Gastrocnemius medialis (tissue), 4 donors: ENCODE results near the gene CER1. TPM values are rescaled to one million over a fixed set of nuclear protein-coding genes. Genes with fewer than 3 reads are reported as not detected.

ENCODE experiments used
- ATAC-seq, 2 donors: fragments of 150-250 bp; one replicate each; pipeline ENCODE4 v1.9.1; 2016
- DNase-seq, 2 donors: peaks; one replicate each; pipeline ENCODE4 v3.0.0-alpha.2; 2019
- H3K27ac ChIP-seq, 4 donors: fragments of 200-600 bp; sonication (generic); 1 replicate in 1 of 4; 2 replicates in 3 of 4; pipeline ENCODE4 v1.5.1; 2016 to 2018; ENCODE audit warnings: mild to moderate bottlenecking in 2 of 4, moderate library complexity in 1 of 4
- H3K27me3 ChIP-seq, 3 donors: fragments of 200-600 bp; sonication (generic) in 2 of 3; 1 replicate in 1 of 3; 2 replicates in 2 of 3; pipeline versions ENCODE4 v1.5.1 to v1.6.0; 2016 to 2019; ENCODE audit warnings: mild to moderate bottlenecking in 1 of 3, moderate library complexity in 1 of 3
- H3K36me3 ChIP-seq, 2 donors: fragments of 200-600 bp; sonication (generic) in 1 of 2; one replicate each; pipeline ENCODE4 v1.5.1; 2017 to 2018
- H3K4me1 ChIP-seq, 2 donors: fragments of 200-600 bp; sonication (generic) in 1 of 2; one replicate each; pipeline ENCODE4 v1.5.1; 2016 to 2017; ENCODE audit warnings: mild to moderate bottlenecking in 2 of 2
- H3K4me3 ChIP-seq, 4 donors: fragments of 200-600 bp; sonication (generic) in 3 of 4; 1 replicate in 1 of 4; 2 replicates in 3 of 4; pipeline ENCODE4 v1.5.1; 2016 to 2019; ENCODE audit warnings: mild to moderate bottlenecking in 2 of 4
- H3K9me3 ChIP-seq, 3 donors: fragments of 200-600 bp; sonication (generic) in 2 of 3; 1 replicate in 1 of 3; 2 replicates in 2 of 3; pipeline ENCODE4 v1.5.1; 2016 to 2019
- CTCF ChIP-seq, 5 experiments: fragments of 450-650 bp in 3 of 5; fragments of 200-600 bp in 2 of 5; sonication (generic) in 2 of 5; IDR thresholded peaks in 4 of 5; conservative IDR thresholded peaks in 1 of 5; 1 replicate in 4 of 5; 2 replicates in 1 of 5; pipeline ENCODE4 v1.5.1; 2016 to 2019; ENCODE audit warnings: antibody characterized with exemption in 5 of 5, mild to moderate bottlenecking in 3 of 5, moderate library complexity in 3 of 5
- POLR2A ChIP-seq, 2 donors: fragments of 450-650 bp; IDR thresholded peaks; one replicate each; pipeline ENCODE4 v1.6.1; 2017; ENCODE audit warnings: antibody characterized with exemption in 2 of 2, mild to moderate bottlenecking in 2 of 2, moderate library complexity in 2 of 2
- in situ Hi-C, 4 donors: fragments of 200-750 bp; cut with MboI; loops; one replicate each; pipeline versions ENCODE4 v1.15.0 to v1.8.0; 2017; ENCODE audit warnings: low sequenced_read_pairs in 4 of 4
- intact Hi-C: fragments of 100-400 bp; cut with DNase I; formaldehyde crosslinking; loops from one replicate; pipeline ENCODE4 v1.15.1; 2023; ENCODE audit warnings: low total_unique reads
- total RNA-seq, 4 donors: library from RNA; depleted of rRNA; stranded (reverse); fragments of >200 nt; gene quantifications; one replicate each; pipeline versions ENCODE4 v1.1.0 to v1.2.3, GENCODE V29; 2016

CER1 gene
- total RNA-seq, 4 donors from 2014 or later = not detected

GRCh38 chr9:14766299-14766698 lies 43.8 kb upstream of the CER1 start:
- Histone ChIP-seq H3K27me3 (no peaks in the 10 kb centered on the region), H3K27ac (no peak overlapping the region), H3K36me3 (no peaks in the 10 kb centered on the region), H3K4me3 (no peak overlapping the region), H3K4me1 (peaks cover 0 to 5% of the 10 kb centered on the region in 2 donors), H3K9me3 (no peaks in the 10 kb centered on the region)
- no peak for DNase-seq
- intact Hi-C loops = loop anchor here (5.0 kb wide), 1 partner anchor 74 kb away; the partner anchor contains the start of gene ZDHHC21
- TF ChIP-seq CTCF (IDR thresholded peaks at IDR 0.05 in 4 of 5, conservative IDR thresholded peaks at IDR 0.05 in 1 of 5) (no peak), POLR2A (IDR thresholded peaks at IDR 0.05) (no peak)
- in situ Hi-C loops = loop anchor here in 3 of 4 donors (5.0 to 25.0 kb wide), 3 partner anchors 151 to 304 kb away; no protein-coding TSS in a partner anchor
- ATAC-seq = no peak

- DNase-seq = no peak
- no peak for TF ChIP-seq CTCF (IDR thresholded peaks at IDR 0.05 in 4 of 5, conservative IDR thresholded peaks at IDR 0.05 in 1 of 5)
- no peak for TF ChIP-seq POLR2A (IDR thresholded peaks at IDR 0.05)
- intact Hi-C loops (no loop called here), in situ Hi-C loops (loop anchor here in 3 of 4 donors (10.0 to 25.0 kb wide), 2 partner anchors 147 to 299 kb away; no protein-coding TSS in a partner anchor)
- no peaks in the 10 kb centered on the region for H3K27me3 ChIP-seq
- no peaks in the 10 kb centered on the region for H3K4me1 ChIP-seq
- no peaks in the 10 kb centered on the region for H3K36me3 ChIP-seq
- H3K9me3 ChIP-seq = no peaks in the 10 kb centered on the region
- no peak overlapping the region for H3K27ac ChIP-seq
- ATAC-seq = no peak
- H3K4me3 ChIP-seq = no peak overlapping the region
Measured at GRCh38 chr9:14761584-14761983, 39.1 kb upstream of the CER1 start.

- DNase-seq (no peak), ATAC-seq (no peak)
- Histone ChIP-seq H3K9me3 (no peaks in the 10 kb centered on the region), H3K4me1 (no peaks in the 10 kb centered on the region), H3K27ac (no peak overlapping the region), H3K36me3 (no peaks in the 10 kb centered on the region), H3K27me3 (no peaks in the 10 kb centered on the region), H3K4me3 (no peak overlapping the region)
- in situ Hi-C loops = loop anchor here in 3 of 4 donors (10.0 to 25.0 kb wide), 2 partner anchors 145 to 298 kb away; no protein-coding TSS in a partner anchor
- TF ChIP-seq POLR2A (IDR thresholded peaks at IDR 0.05) = no peak
- TF ChIP-seq CTCF (IDR thresholded peaks at IDR 0.05 in 4 of 5, conservative IDR thresholded peaks at IDR 0.05 in 1 of 5) = no peak
- intact Hi-C loops = no loop called here
Measured at GRCh38 chr9:14760060-14760459, 37.5 kb upstream of the CER1 start.

GRCh38 chr9:14756291-14756690 lies 33.8 kb upstream of the CER1 start:
- H3K4me3 ChIP-seq = no peak overlapping the region
- no peak for ATAC-seq
- no peak overlapping the region for H3K27ac ChIP-seq
- in situ Hi-C loops = loop anchor here in 1 of 4 donors (25.0 kb wide), 1 partner anchor 294 kb away; no protein-coding TSS in a partner anchor
- intact Hi-C loops = no loop called here
- no peaks in the 10 kb centered on the region for H3K4me1 ChIP-seq
- no peaks in the 10 kb centered on the region for H3K27me3 ChIP-seq
- H3K36me3 ChIP-seq = no peaks in the 10 kb centered on the region
- no peak for TF ChIP-seq POLR2A (IDR thresholded peaks at IDR 0.05)
- TF ChIP-seq CTCF (IDR thresholded peaks at IDR 0.05 in 4 of 5, conservative IDR thresholded peaks at IDR 0.05 in 1 of 5) = no peak
- no peaks in the 10 kb centered on the region for H3K9me3 ChIP-seq
- no peak for DNase-seq

GRCh38 chr9:14752871-14753270 lies 30.3 kb upstream of the CER1 start:
- Histone ChIP-seq H3K9me3 (no peaks in the 10 kb centered on the region), H3K4me3 (no peak overlapping the region), H3K36me3 (no peaks in the 10 kb centered on the region), H3K27ac (no peak overlapping the region), H3K27me3 (no peaks in the 10 kb centered on the region), H3K4me1 (no peaks in the 10 kb centered on the region)
- ATAC-seq = no peak
- intact Hi-C loops (no loop called here), in situ Hi-C loops (loop anchor here in 1 of 4 donors (25.0 kb wide), 1 partner anchor 291 kb away; no protein-coding TSS in a partner anchor)
- no peak for DNase-seq
- TF ChIP-seq POLR2A (IDR thresholded peaks at IDR 0.05) (no peak), CTCF (IDR thresholded peaks at IDR 0.05 in 4 of 5, conservative IDR thresholded peaks at IDR 0.05 in 1 of 5) (no peak)
